ENCODE results near the gene TRAF3.

The TRAF3 gene

GRCh38 chr14:102830474-102831045 lies 53.3 kb downstream of the TRAF3 start:
- H3K4me2 ChIP-seq (ENCODE audit: low read length): no peak overlapping the region
- no peaks in the 10 kb centered on the region for H3K9me3 ChIP-seq (ENCODE audit: low read length)
- peaks cover 6% of the 10 kb centered on the region; the same call in 1 of the 2 replicates for H3K79me2 ChIP-seq (ENCODE audit: insufficient read depth, low read length)
- peaks cover 7% of the 10 kb centered on the region for H3K4me1 ChIP-seq (ENCODE audit: insufficient read depth, low read length, severe bottlenecking)
- H3K4me3 ChIP-seq (ENCODE audit: low read depth, low read length, poor library complexity, severe bottlenecking): no peak overlapping the region
- H2AFZ ChIP-seq (ENCODE audit: low read length): no peak overlapping the region
- no peak overlapping the region for H3K9ac ChIP-seq (ENCODE audit: low read length)
- H3K27me3 ChIP-seq (ENCODE audit: insufficient read depth, low read length): no peaks in the 10 kb centered on the region
- H4K20me1 ChIP-seq (ENCODE audit: insufficient read depth, low read length): no peaks in the 10 kb centered on the region
- TF ChIP-seq EZH2 (IDR thresholded peaks at IDR 0.05; ENCODE audit: borderline replicate concordance, low read length) (no peak), CTCF (IDR thresholded peaks at IDR 0.05; ENCODE audit: low read length) (no peak)
- H3K36me3 ChIP-seq (ENCODE audit: insufficient read depth, low read length): 0 out of 2 replicates have a peak, but pooled peaks cover 5% of the 10 kb centered on the region
- H3F3A ChIP-seq (ENCODE audit: insufficient read depth, low read length): no peaks in the 10 kb centered on the region
- no peaks in the 10 kb centered on the region for H3K9me2 ChIP-seq (ENCODE audit: low read depth, low read length)
- H3K27ac ChIP-seq (ENCODE audit: low read depth, low read length, poor library complexity, severe bottlenecking): no peak overlapping the region

GRCh38 chr14:102831163-102831804 lies 54.0 kb downstream of the TRAF3 start:
- Histone ChIP-seq H3F3A (ENCODE audit: insufficient read depth, low read length) (no peaks in the 10 kb centered on the region), H4K20me1 (ENCODE audit: insufficient read depth, low read length) (no peaks in the 10 kb centered on the region), H3K9ac (ENCODE audit: low read length) (no peak overlapping the region), H3K79me2 (ENCODE audit: insufficient read depth, low read length) (peaks cover 6% of the 10 kb centered on the region; the same call in 1 of the 2 replicates), H2AFZ (ENCODE audit: low read length) (no peak overlapping the region), H3K9me3 (ENCODE audit: low read length) (no peaks in the 10 kb centered on the region), H3K36me3 (ENCODE audit: insufficient read depth, low read length) (0 out of 2 replicates have a peak, but pooled peaks cover 5% of the 10 kb centered on the region), H3K9me2 (ENCODE audit: low read depth, low read length) (no peaks in the 10 kb centered on the region), H3K4me2 (ENCODE audit: low read length) (no peak overlapping the region), H3K4me3 (ENCODE audit: low read depth, low read length, poor library complexity, severe bottlenecking) (no peak overlapping the region), H3K27me3 (ENCODE audit: insufficient read depth, low read length) (no peaks in the 10 kb centered on the region), H3K27ac (ENCODE audit: low read depth, low read length, poor library complexity, severe bottlenecking) (no peak overlapping the region), H3K4me1 (ENCODE audit: insufficient read depth, low read length, severe bottlenecking) (peaks cover 1% of the 10 kb centered on the region)
- TF ChIP-seq CTCF (IDR thresholded peaks at IDR 0.05; ENCODE audit: low read length): no peak
- no peak for TF ChIP-seq EZH2 (IDR thresholded peaks at IDR 0.05; ENCODE audit: borderline replicate concordance, low read length)

- H4K20me1 ChIP-seq (ENCODE audit: insufficient read depth, low read length): no peaks in the 10 kb centered on the region
- no peak for TF ChIP-seq CTCF (IDR thresholded peaks at IDR 0.05; ENCODE audit: low read length)
- TF ChIP-seq EZH2 (IDR thresholded peaks at IDR 0.05; ENCODE audit: borderline replicate concordance, low read length): no peak
- H3K79me2 ChIP-seq (ENCODE audit: insufficient read depth, low read length): peaks cover 6% of the 10 kb centered on the region; the same call in 1 of the 2 replicates
These were observed 56.1 kb downstream of the TRAF3 start for GRCh38 chr14:102833341-102833740.

More at GRCh38 chr14:102833341-102833740, 56.1 kb downstream of the TRAF3 start:
- H3K4me3 ChIP-seq (ENCODE audit: low read depth, low read length, poor library complexity, severe bottlenecking): no peak overlapping the region
- H3K4me1 ChIP-seq (ENCODE audit: insufficient read depth, low read length, severe bottlenecking): no peaks in the 10 kb centered on the region
- H3K9ac ChIP-seq (ENCODE audit: low read length): no peak overlapping the region
- no peaks in the 10 kb centered on the region for H3K9me2 ChIP-seq (ENCODE audit: low read depth, low read length)
- no peaks in the 10 kb centered on the region for H3F3A ChIP-seq (ENCODE audit: insufficient read depth, low read length)
- no peak overlapping the region for H2AFZ ChIP-seq (ENCODE audit: low read length)
- no peak overlapping the region for H3K4me2 ChIP-seq (ENCODE audit: low read length)
- 0 out of 2 replicates have a peak, but pooled peaks cover 5% of the 10 kb centered on the region for H3K36me3 ChIP-seq (ENCODE audit: insufficient read depth, low read length)
- H3K27ac ChIP-seq (ENCODE audit: low read depth, low read length, poor library complexity, severe bottlenecking): no peak overlapping the region
- no peaks in the 10 kb centered on the region for H3K27me3 ChIP-seq (ENCODE audit: insufficient read depth, low read length)
- no peaks in the 10 kb centered on the region for H3K9me3 ChIP-seq (ENCODE audit: low read length)

Measured in OCI-LY1 (cell line).